ENCODE data around the gene NPL. TPM values are rescaled to one million over a fixed set of nuclear protein-coding genes. Genes with fewer than 3 reads are reported as not detected.

The NPL gene
- polyA plus RNA-seq, 2 of the 4 experiments (the other 2 are of a cell fraction): 0.80 to 1.0 TPM

DNA sequence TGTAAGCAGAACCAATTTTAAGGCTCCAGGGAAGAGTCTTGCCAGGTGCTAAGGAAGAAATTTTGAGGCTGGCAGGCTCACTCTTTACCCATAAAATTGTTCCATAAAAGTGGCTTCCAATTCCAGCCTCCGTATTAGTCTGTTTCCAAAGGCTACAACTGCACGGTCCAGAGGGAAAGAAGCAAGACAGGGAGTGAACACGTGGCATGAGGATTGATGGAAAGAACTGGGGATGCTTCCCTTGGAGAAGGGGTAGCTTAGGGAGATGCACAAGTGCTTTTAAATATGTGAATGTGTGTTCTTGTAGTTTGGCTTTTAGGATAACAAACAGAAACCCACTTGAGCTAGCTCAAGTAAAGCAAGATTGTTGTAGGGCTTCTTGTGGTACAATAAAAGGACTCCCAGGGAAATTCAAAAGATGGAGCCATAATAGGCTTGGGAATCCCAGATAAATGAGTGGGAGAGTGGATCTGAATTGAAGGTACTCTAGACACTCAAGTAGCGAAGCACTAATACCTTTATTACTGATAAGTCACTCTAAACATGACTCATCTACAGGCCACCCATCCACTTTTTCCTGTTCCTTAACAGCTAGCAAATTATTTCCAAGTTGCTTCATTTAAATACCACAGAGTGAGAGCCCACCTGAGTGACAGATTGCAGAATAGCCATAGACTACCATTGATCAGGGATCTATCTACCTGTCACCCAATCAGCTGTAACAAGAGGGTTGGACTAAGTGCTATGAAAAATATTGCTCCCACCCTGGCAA lies 34.8 kb upstream of the NPL start:
- Histone ChIP-seq H3K4me3 (no peak overlapping the region), H3K9me3 (no peaks in the 10 kb centered on the region), H3K4me2 (no peak overlapping the region), H3K27ac (no peak overlapping the region), H3K4me1 (no peaks in the 10 kb centered on the region)
- DNase-seq (ENCODE audit: low read depth in 1 of 2, low spot score in 1 of 2): no peak
- ATAC-seq: no peak
- TF ChIP-seq RAD21 (conservative IDR thresholded peaks at IDR 0.05 in 1 of 2, IDR thresholded peaks at IDR 0.05 in 1 of 2): no peak
- TF ChIP-seq PBX3 (IDR thresholded peaks at IDR 0.05): no peak
- no peak for TF ChIP-seq TP53 (CRISPR knock-in tag; IDR thresholded peaks at IDR 0.05)
- no peak for TF ChIP-seq FOSL2 (IDR thresholded peaks at IDR 0.05)
- TF ChIP-seq FOSL2 (CRISPR knock-in tag; IDR thresholded peaks at IDR 0.05): no peak
- no peak for TF ChIP-seq FOSB (CRISPR knock-in tag; IDR thresholded peaks at IDR 0.05)
- no peak for TF ChIP-seq NR3C1 (IDR thresholded peaks at IDR 0.05)
- no peak for TF ChIP-seq HEYL (CRISPR knock-in tag; IDR thresholded peaks at IDR 0.05)
- TF ChIP-seq HOXA7 (CRISPR knock-in tag; IDR thresholded peaks at IDR 0.05): no peak
- no peak for TF ChIP-seq USF2 (IDR thresholded peaks at IDR 0.05)
- no peak for TF ChIP-seq BHLHE40 (IDR thresholded peaks at IDR 0.05; ENCODE audit: low read depth, low read length)
- TF ChIP-seq TFCP2L1 (CRISPR knock-in tag; IDR thresholded peaks at IDR 0.05): no peak
- TF ChIP-seq, protein P1, sequence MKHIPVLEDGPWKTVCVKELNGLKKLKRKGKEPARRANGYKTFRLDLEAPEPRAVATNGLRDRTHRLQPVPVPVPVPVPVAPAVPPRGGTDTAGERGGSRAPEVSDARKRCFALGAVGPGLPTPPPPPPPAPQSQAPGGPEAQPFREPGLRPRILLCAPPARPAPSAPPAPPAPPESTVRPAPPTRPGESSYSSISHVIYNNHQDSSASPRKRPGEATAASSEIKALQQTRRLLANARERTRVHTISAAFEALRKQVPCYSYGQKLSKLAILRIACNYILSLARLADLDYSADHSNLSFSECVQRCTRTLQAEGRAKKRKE (CRISPR knock-in tag; IDR thresholded peaks at IDR 0.05; ENCODE audit: low read depth): no peak
- no peak for TF ChIP-seq JUN (IDR thresholded peaks at IDR 0.05)
- TF ChIP-seq NFE2L2 (conservative IDR thresholded peaks at IDR 0.05; ENCODE audit: low read length): no peak
- no peak for TF ChIP-seq CEBPB (IDR thresholded peaks at IDR 0.05)
- no peak for TF ChIP-seq HOXB5 (CRISPR knock-in tag; IDR thresholded peaks at IDR 0.05)
- 39% methylated on average over 4 of the region's 4 CpGs for WGBS (ENCODE audit: missing lambda C conversion rate)
- CTCF ChIA-PET: interaction anchor here (1.4 kb wide), 1 partner anchor 154 kb away, joined by 4 read pairs; no protein-coding TSS in a partner anchor
- POLR2A ChIA-PET: no interaction called here
- no peak for FAIRE-seq

- FAIRE-seq (no peak), ATAC-seq (no peak), DNase-seq (ENCODE audit: low read depth in 1 of 2, low spot score in 1 of 2) (no peak)
- Histone ChIP-seq H3K4me3 (no peak overlapping the region), H3K27ac (no peak overlapping the region), H3K9me3 (no peaks in the 10 kb centered on the region), H3K4me1 (no peaks in the 10 kb centered on the region), H3K4me2 (no peak overlapping the region)
- ChIA-PET CTCF (no interaction called here), POLR2A (no interaction called here)
- TF ChIP-seq MAFK (IDR thresholded peaks at IDR 0.05; ENCODE audit: partially characterized antibody): no peak
- TF ChIP-seq HDAC2 (IDR thresholded peaks at IDR 0.05): no peak
- TF ChIP-seq CEBPB (IDR thresholded peaks at IDR 0.05): no peak
- TF ChIP-seq, protein P1 (CRISPR knock-in tag; IDR thresholded peaks at IDR 0.05; ENCODE audit: low read depth): no peak
- TF ChIP-seq, protein P2, sequence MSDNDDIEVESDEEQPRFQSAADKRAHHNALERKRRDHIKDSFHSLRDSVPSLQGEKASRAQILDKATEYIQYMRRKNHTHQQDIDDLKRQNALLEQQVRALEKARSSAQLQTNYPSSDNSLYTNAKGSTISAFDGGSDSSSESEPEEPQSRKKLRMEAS (IDR thresholded peaks at IDR 0.05): no peak
- TF ChIP-seq HES2 (IDR thresholded peaks at IDR 0.05): no peak
- TF ChIP-seq TFCP2L1 (CRISPR knock-in tag; IDR thresholded peaks at IDR 0.05): no peak
Measured at GRCh38 chr1:182755632-182756031, 33.9 kb upstream of the NPL start.
